ENCODE results near the gene PYGM.
A peak's percentile ranks its signal among the peaks of the same experiment; 100 is the strongest.

PYGM gene

DNA sequence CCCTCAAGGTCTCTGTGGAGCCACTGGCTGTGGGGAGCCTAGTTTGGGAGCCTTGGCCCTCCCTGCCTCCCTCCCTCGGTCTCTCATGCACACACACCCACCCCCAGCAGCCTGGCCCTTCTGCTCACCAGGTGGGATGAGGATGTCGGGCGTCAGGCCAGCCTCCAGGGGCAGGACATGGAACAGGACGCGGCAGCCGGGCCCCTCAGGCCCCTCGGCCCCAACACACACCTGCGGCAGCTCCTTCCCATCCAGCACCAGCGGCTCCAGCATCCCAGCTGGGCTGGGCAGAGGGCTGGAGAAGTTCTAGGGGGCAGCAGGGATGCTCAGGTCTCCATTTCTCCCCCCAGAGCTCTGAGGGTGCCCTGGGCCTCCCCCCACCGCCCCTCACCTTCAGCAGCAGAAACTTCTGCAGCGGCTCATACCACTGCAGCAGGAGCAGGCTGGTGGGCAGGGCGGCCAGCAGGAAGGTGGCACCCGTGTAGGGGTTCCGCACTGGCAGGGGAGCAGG is 32.1 kb upstream of the PYGM start:
- no peak for DNase-seq (ENCODE audit: low read depth)

DNA sequence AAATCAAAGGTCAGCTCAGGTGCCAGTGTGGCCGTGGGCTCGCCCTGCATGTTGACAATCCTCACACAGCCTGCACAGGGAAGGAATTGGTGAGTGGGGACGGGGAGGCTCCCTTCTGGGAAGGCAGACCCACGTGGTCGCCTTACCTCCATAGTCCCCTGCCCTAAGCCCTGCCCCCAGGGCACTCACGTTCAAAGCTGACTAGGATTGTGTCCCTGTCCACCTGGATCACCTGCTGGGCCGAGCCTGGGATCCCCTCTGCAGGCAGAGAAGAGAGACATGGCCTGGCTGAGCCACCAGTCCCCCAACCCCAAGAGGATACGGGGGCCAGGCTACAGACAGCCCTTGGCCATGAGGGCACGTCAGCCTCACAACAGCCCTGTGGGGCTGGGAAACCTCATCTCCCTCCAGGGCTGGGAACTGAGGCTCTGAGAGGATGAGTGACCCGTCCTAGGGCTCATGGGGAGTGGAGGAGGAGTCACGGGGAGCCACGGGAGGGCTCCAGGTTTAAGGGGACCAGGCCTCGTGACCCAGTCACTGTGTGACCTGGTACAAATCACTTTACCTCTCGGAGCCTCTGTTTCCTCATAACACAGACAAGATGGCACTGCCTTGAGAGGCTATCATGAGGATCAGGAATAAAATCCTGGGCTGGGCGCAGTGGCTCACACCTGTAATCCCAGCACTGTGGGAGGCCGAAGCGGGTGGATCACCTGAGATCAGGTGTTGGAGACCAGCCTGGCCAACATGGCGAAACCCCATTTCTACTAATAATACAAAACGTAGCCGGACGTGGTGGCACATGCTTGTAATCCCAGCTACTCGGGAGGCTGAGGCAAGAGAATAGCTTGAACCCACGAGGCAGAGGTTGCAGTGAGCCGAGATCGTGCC is 30.7 kb upstream of the PYGM start:
- DNase-seq (ENCODE audit: low read depth): no peak

GRCh38 chr11:64789331-64790204 is 29.8 kb upstream of the PYGM start:
- DNase-seq (ENCODE audit: low read depth): no peak

GRCh38 chr11:64788321-64789215 is 28.8 kb upstream of the PYGM start:
- no peak for DNase-seq (ENCODE audit: low read depth)

DNA sequence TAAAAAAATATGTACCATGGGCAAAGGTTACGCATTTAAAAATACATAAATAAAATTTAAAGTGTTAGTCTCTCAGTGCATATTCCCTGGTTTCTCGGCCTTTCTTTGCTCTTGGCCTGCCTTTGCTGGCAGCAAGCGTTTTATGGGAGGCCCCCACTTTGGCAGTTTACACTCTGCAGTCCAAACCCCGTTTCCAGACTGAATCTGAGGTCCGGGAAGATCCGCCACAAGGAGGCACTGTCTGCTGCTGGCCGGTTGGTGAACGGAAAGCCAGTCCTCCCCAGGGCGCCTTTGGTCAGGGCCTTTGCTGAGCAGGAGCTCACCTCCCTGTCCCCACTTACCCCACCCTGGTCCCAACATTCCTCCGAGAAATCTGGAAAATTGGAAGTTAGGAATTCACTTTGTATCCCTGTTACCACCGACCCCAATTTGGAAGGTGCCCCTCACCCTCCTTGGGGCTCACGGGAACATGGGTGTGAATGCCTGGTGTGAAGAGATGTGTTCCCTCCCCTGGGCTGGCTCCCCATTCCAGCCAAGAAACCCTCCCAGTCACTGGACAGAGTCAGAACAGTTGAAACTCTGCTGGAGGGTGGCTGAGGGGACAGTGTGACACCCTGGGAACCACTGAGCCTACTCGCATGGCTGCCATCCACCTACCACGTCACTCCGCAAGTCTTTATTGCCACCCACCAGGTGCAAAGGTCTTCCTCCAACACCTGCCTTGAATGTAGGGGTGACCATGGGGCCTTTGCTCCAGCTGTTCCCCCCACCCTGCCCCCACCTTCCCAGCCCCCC is 27.9 kb upstream of the PYGM start:
- DNase-seq (ENCODE audit: low read depth): no peak

GRCh38 chr11:64786308-64786707 is 26.5 kb upstream of the PYGM start:
- no peak for DNase-seq (ENCODE audit: low read depth)

DNA sequence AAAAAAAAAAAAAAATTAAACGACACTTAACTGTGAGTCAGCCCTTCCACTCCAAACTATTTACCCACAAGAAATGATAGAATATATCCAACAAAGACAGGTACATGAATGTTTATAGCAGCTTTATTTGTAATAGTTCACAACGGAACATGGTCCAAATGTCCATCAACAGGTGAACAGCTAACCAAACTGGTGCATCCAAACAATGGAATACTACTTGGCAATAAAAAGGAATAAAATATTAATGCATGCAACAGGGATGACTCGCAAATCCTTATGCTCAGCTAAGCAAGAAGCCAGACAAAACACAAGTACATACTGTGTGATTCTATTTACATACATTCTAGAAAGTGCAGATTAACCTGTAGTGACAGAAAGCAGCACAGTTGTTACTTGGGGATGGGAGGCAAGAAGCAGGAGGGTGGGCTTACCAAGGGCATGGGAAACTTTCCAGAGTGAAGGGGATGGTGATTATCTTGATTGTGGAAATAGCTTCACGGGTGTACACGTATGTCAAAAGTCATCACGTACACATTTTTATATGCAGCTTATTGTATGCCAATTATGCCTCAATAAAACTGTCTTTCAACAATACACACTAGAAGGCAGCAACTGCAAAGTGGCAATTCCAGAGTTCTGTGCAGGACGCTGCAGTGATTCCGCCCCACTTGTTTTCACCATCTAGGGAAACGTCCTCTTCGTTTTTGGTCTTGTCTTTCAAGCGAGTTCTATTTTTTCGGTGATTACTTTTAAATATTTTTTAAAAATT is 25.2 kb upstream of the PYGM start:
- no peak for DNase-seq (ENCODE audit: low read depth)

GRCh38 chr11:64778473-64779298 is 18.9 kb upstream of the PYGM start, which contains the start of gene SF1:
Gene SF1, minus strand, starts transcription at chr11:64778542. Its CDS starts 150 bp downstream, at chr11:64778392.
- DNase-seq (ENCODE audit: low read depth): peak; percentile 99

- no peak for DNase-seq (ENCODE audit: low read depth)
These were observed 18.4 kb upstream of the PYGM start for GRCh38 chr11:64778223-64778472.

- peak; percentile 73 for DNase-seq (ENCODE audit: low read depth)
These were observed 17.9 kb upstream of the PYGM start for GRCh38 chr11:64777449-64778222.

- no peak for DNase-seq (ENCODE audit: low read depth)
These were observed 17.1 kb upstream of the PYGM start for GRCh38 chr11:64776875-64777274.

- no peak for DNase-seq (ENCODE audit: low read depth)
These were observed 16.7 kb upstream of the PYGM start for GRCh38 chr11:64776425-64776824.

DNA sequence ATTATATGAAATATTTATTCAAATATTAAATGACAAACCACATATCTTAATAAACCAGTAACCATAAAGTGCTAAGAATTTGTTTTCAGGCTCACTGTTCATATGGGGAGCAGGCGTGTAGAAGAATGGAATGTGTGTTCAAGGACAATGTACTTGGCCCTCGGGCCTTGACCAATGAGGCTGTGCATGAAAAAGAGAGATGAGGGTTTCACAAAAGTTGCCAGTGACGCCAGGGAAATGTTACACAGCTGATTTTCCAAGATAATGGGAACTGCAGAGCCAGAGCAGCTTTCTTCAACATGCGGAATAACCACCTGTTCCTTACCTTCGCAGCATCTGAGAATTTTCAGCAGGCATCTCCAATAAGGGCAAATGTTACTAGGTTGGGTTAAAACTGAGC is 14.4 kb upstream of the PYGM start:
- DNase-seq (ENCODE audit: low read depth): no peak

GRCh38 chr11:64772303-64773018 is 12.7 kb upstream of the PYGM start:
- DNase-seq (ENCODE audit: low read depth): no peak

GRCh38 chr11:64771861-64772260 is 12.1 kb upstream of the PYGM start:
- no peak for DNase-seq (ENCODE audit: low read depth)

DNA sequence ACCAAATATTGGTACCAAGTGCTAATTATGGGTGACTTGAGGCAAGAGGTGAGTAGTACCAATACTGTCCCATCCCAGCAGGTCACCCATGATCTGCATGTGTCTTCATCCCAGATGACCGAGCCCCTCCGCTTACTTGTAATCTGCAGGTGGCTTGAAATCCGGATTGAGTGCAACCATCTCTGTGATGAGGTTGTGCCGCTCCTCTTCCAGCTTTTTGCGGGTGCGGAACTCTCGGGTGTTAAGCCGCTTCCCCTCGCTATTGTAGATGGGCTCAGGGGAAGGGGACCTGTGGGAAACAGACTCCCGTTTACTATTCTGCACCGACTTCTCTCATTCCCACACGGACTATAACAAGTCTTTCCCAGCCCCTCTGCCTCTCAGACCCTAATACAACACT is 10.3 kb upstream of the PYGM start:
- no peak for DNase-seq (ENCODE audit: low read depth)

DNA sequence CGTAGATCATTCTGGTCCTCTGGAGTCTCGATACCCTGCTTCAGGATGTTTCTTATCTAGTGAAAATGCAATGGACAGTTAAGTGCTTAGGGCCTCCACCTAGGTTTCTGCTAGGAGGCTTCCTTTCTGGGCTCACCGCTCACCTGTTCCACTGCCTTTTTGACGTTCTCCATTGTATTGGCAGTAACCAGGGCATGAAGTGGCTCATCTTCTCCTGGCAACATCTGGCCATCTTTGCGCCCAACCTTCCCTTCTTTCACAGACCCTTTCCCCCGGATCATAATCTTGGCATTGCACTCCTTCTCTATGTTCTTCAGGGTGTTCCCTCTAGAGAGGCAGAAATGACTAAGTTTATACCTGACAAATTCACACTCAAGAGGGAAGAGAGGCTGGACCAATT is 9.5 kb upstream of the PYGM start:
- DNase-seq (ENCODE audit: low read depth): no peak

DNA sequence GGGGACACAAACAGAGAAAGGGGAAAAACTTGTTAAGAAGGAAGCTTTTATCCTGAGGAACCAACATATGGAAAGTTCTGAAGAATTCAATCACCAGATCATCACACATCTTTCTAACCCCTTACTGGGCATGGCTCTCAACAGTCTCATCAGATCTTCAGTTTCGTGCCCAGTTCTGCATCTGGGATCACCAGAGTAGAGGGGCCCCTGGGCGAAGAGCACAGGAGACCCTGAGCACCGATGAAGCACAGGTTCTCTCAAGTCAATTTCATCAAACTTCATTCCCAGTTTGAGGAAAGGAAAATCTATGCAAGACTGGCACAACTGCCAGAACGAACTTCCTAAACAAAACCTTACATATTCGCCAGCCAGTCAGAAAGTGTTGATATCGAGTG is 8.5 kb upstream of the PYGM start:
- DNase-seq (ENCODE audit: low read depth): no peak
